ENCODE measurements around the gene TMEM238. TPM values are rescaled to one million over a fixed set of nuclear protein-coding genes. Genes with fewer than 3 reads are reported as not detected.

TMEM238 gene
- total RNA-seq, 2 donors from 2014 or later, result 4.2 TPM; not detected in 1

GRCh38 chr19:55346725-55347441 lies 37.2 kb downstream of the TMEM238 start:
- Histone ChIP-seq H3K27me3 (replicated peaks; ENCODE audit: insufficient read depth) (no peaks in the 10 kb centered on the region), H3K27ac (no peak overlapping the region), H3K36me3 (peaks cover 15% of the 10 kb centered on the region), H3K4me3 (no peak overlapping the region), H3K9me3 (no peaks in the 10 kb centered on the region), H3K4me1 (ENCODE audit: control insufficient read depth in 1 of 2, low read depth in 2 of 2) (peaks cover 0 to 3% of the 10 kb centered on the region in 2 donors)
- TF ChIP-seq, protein P1, sequence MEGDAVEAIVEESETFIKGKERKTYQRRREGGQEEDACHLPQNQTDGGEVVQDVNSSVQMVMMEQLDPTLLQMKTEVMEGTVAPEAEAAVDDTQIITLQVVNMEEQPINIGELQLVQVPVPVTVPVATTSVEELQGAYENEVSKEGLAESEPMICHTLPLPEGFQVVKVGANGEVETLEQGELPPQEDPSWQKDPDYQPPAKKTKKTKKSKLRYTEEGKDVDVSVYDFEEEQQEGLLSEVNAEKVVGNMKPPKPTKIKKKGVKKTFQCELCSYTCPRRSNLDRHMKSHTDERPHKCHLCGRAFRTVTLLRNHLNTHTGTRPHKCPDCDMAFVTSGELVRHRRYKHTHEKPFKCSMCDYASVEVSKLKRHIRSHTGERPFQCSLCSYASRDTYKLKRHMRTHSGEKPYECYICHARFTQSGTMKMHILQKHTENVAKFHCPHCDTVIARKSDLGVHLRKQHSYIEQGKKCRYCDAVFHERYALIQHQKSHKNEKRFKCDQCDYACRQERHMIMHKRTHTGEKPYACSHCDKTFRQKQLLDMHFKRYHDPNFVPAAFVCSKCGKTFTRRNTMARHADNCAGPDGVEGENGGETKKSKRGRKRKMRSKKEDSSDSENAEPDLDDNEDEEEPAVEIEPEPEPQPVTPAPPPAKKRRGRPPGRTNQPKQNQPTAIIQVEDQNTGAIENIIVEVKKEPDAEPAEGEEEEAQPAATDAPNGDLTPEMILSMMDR (IDR thresholded peaks at IDR 0.05), result no peak
- no peak for DNase-seq (ENCODE audit: low spot score)
- ATAC-seq (ENCODE audit: insufficient number of reproducible peaks, low FRiP score, low read depth), result no peak

GRCh38 chr19:55345818-55346724 lies 38.0 kb downstream of the TMEM238 start:
- no peaks in the 10 kb centered on the region for H3K9me3 ChIP-seq
- H3K4me1 ChIP-seq (ENCODE audit: control insufficient read depth in 1 of 2, low read depth in 2 of 2), result peaks cover 2 to 11% of the 10 kb centered on the region in 2 donors
- H3K27ac ChIP-seq, result no peak overlapping the region
- H3K4me3 ChIP-seq, result no peak overlapping the region
- no peak for ATAC-seq (ENCODE audit: insufficient number of reproducible peaks, low FRiP score, low read depth)
- peaks cover 15% of the 10 kb centered on the region for H3K36me3 ChIP-seq
- no peaks in the 10 kb centered on the region for H3K27me3 ChIP-seq (replicated peaks; ENCODE audit: insufficient read depth)
- no peak for DNase-seq (ENCODE audit: low spot score)
- TF ChIP-seq, protein P1 (IDR thresholded peaks at IDR 0.05), result no peak

- Histone ChIP-seq H3K9me3 (no peaks in the 10 kb centered on the region), H3K4me3 (no peak overlapping the region), H3K27me3 (replicated peaks; ENCODE audit: insufficient read depth) (no peaks in the 10 kb centered on the region), H3K36me3 (peaks cover 15% of the 10 kb centered on the region), H3K4me1 (ENCODE audit: control insufficient read depth in 1 of 2, low read depth in 2 of 2) (peaks cover 10 to 19% of the 10 kb centered on the region in 2 donors), H3K27ac (no peak overlapping the region)
- TF ChIP-seq, protein P1 (IDR thresholded peaks at IDR 0.05), result no peak
- DNase-seq (ENCODE audit: low spot score) (no peak), ATAC-seq (ENCODE audit: insufficient number of reproducible peaks, low FRiP score, low read depth) (no peak)
Observed at GRCh38 chr19:55345101-55345817, 38.8 kb downstream of the TMEM238 start.

- Histone ChIP-seq H3K4me3 (no peak overlapping the region), H3K27me3 (replicated peaks; ENCODE audit: insufficient read depth) (no peaks in the 10 kb centered on the region), H3K4me1 (ENCODE audit: control insufficient read depth in 1 of 2, low read depth in 2 of 2) (peaks cover 12 to 22% of the 10 kb centered on the region in 2 donors), H3K9me3 (no peaks in the 10 kb centered on the region), H3K36me3 (peaks cover 15% of the 10 kb centered on the region), H3K27ac (no peak overlapping the region)
- DNase-seq (ENCODE audit: low spot score) (no peak), ATAC-seq (ENCODE audit: insufficient number of reproducible peaks, low FRiP score, low read depth) (no peak)
- TF ChIP-seq, protein P1 (IDR thresholded peaks at IDR 0.05), result no peak
Observed at GRCh38 chr19:55344444-55344843, 39.6 kb downstream of the TMEM238 start.

Data from thoracic aorta (tissue), 2 donors.